ENCODE data around the gene EGLN2. TPM values are rescaled to one million over a fixed set of nuclear protein-coding genes. Genes with fewer than 3 reads are reported as not detected.
"Not testable (repeated sequence)": the region's sequence is repeated elsewhere in the genome, so short reads cannot be mapped to it uniquely, and the experiment has no call there.

Gene EGLN2
- total and polyA plus RNA-seq, 3 experiments from 2014 or later: 101 to 174 (median 103) TPM

DNA sequence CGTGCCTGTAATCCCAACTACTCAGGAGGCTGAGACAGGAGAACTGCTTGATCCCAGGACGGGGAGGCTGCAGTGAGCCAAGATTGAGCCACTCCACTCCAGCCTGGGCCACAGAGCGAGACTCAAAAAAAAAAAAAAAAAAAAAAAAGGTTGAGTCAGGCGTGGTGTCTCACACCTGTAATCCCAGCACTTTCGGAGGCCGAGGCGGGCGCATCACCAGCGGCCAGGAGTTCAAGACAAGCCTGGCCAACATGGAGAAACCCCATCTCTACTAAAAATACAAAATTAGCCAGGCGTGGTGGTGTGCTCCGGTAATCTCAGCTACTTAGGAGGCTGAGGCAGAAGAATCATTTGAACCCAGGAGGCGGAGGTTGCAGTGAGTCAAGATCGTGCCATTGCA lies 32.6 kb upstream of the EGLN2 start:
- peak overlapping the region in 2 of 8 donors; percentile 21 to 72 for H3K27ac Mint-ChIP-seq
- Histone ChIP-seq H3K4me1 (ENCODE audit: insufficient read depth, low read length) (peaks cover 33% of the 10 kb centered on the region), H3K36me3 (ENCODE audit: insufficient read depth, low read length) (peaks cover 47% of the 10 kb centered on the region)
- not testable (repeated sequence) for H3K4me3 Mint-ChIP-seq; H3K4me3 ChIP-seq (ENCODE audit: low read length); H3K27me3 Mint-ChIP-seq; H3K9me3 ChIP-seq (ENCODE audit: low read length); H3K9me3 Mint-ChIP-seq; H3K27me3 ChIP-seq (ENCODE audit: insufficient read depth, low read length, poor library complexity, severe bottlenecking); H3K27ac ChIP-seq (ENCODE audit: low read depth, low read length); DNase-seq
- CTCF ChIA-PET: interaction anchor here (1.0 to 1.6 kb wide), 3 partner anchors 12 to 53 kb away, joined by 3 to 5 read pairs (median 3); partner anchors contain the start of gene RAB4B
- H3K36me3 Mint-ChIP-seq: peaks cover 21 to 66% (median 29%) of the 10 kb centered on the region in 3 donors
- H3K4me1 Mint-ChIP-seq: peaks cover 45 to 61% (median 57%) of the 10 kb centered on the region in 3 donors
- POLR2A ChIA-PET: interaction anchor here (1.2 kb wide), 1 partner anchor 12 kb away, joined by 3 read pairs; the partner anchor contains the start of gene RAB4B

DNA sequence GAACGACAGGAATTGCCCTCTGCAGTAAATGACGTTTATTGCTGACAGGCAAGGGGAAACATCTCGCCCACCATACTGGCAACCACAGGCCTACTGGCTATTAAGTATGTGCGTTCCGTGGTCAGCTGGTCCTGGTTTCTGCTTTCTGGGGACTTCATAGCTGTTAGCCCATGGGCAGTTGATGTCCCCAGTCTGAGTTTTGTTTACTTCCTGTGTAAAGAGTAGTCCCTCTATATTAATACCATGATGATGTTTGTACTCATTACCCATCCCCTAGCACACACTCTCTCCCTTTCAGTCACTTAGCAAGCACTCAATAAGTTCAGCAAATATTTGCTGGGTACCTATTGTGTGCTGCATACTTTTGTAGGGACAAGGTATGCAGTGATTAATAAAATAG lies 30.1 kb upstream of the EGLN2 start:
- Mint-ChIP-seq H3K4me3 (no peak overlapping the region), H3K27me3 (no peaks in the 10 kb centered on the region), H3K4me1 (peaks cover 29 to 38% (median 35%) of the 10 kb centered on the region in 3 donors), H3K9me3 (no peaks in the 10 kb centered on the region), H3K36me3 (peaks cover 13 to 46% (median 21%) of the 10 kb centered on the region in 3 donors), H3K27ac (peak overlapping the region in 2 of 8 donors; percentile 19 to 75)
- H3K4me1 ChIP-seq (ENCODE audit: insufficient read depth, low read length): peaks cover 27% of the 10 kb centered on the region
- no peaks in the 10 kb centered on the region for H3K27me3 ChIP-seq (ENCODE audit: insufficient read depth, low read length, poor library complexity, severe bottlenecking)
- ChIA-PET POLR2A (no interaction called here), CTCF (interaction anchor here (1.2 kb wide), 1 partner anchor 10 kb away, joined by 3 read pairs; no protein-coding TSS in a partner anchor)
- peaks cover 23% of the 10 kb centered on the region for H3K36me3 ChIP-seq (ENCODE audit: insufficient read depth, low read length)
- no peak for DNase-seq
- peak overlapping the region; percentile 4 for H3K27ac ChIP-seq (ENCODE audit: low read depth, low read length)
- H3K9me3 ChIP-seq (ENCODE audit: low read length): no peaks in the 10 kb centered on the region
- H3K4me3 ChIP-seq (ENCODE audit: low read length): no peak overlapping the region

DNA sequence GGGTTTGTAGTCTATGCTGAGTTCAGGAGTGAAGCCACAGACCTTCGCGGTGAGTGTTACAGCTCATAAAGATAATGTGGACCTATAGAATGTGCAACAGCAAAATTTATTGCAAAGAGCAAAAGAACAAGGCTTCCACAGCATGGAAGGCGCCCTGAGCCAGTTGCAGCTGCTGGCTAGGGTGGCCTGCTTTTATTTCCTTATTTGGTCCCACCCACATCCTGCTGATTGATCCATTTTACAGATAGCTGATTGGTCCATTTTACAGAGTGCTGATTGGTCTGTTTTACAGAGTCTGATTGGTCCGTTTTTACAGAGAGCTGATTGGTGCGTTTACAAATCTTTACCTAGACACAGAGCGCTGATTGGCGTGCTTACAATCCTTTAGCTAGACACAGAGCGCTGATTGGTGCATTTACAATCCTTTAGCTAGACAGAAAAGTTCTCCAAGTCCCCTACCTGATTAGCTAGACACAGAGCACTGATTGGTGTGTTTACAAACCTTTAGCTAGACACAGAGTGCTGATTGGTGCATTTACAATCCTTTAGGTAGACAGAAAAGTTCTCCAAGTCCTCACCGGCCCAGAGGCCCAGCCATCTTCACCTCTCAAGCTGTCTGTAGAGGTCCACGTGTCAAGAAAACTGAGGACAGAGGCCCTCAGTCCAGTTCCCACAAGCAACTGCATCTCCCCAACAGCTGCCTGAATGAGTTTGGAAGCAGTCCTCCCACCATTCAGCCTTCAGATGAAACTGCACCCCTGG lies 27.7 kb upstream of the EGLN2 start:
- not testable (repeated sequence) for H3K4me1 ChIP-seq (ENCODE audit: insufficient read depth, low read length); H3K27me3 ChIP-seq (ENCODE audit: insufficient read depth, low read length, poor library complexity, severe bottlenecking); H3K27me3 Mint-ChIP-seq; H3K27ac ChIP-seq (ENCODE audit: low read depth, low read length); H3K9me3 Mint-ChIP-seq; H3K36me3 ChIP-seq (ENCODE audit: insufficient read depth, low read length); H3K4me3 ChIP-seq (ENCODE audit: low read length); H3K9me3 ChIP-seq (ENCODE audit: low read length)
- DNase-seq: peak in 2 of 5 donors; percentile 32 to 35
- Mint-ChIP-seq H3K27ac (peak overlapping the region in 6 of 8 donors; percentile 17 to 86 (median 48)), H3K4me1 (peaks cover 13 to 19% (median 13%) of the 10 kb centered on the region in 3 donors), H3K4me3 (peak overlapping the region in 2 of 7 donors; percentile 6 to 49), H3K36me3 (peaks cover 0 to 25% (median 8%) of the 10 kb centered on the region in 3 donors)
- ChIA-PET POLR2A (interaction anchor here (0.5 to 1.2 kb wide), 3 partner anchors 18 to 30 kb away, joined by 3 to 6 read pairs (median 4); partner anchors contain the start of genes ACTMAP and SNRPA), CTCF (interaction anchor here (0.9 to 1.8 kb wide), 2 partner anchors 11 to 34 kb away, joined by 3 to 6 read pairs; no protein-coding TSS in a partner anchor)

DNA sequence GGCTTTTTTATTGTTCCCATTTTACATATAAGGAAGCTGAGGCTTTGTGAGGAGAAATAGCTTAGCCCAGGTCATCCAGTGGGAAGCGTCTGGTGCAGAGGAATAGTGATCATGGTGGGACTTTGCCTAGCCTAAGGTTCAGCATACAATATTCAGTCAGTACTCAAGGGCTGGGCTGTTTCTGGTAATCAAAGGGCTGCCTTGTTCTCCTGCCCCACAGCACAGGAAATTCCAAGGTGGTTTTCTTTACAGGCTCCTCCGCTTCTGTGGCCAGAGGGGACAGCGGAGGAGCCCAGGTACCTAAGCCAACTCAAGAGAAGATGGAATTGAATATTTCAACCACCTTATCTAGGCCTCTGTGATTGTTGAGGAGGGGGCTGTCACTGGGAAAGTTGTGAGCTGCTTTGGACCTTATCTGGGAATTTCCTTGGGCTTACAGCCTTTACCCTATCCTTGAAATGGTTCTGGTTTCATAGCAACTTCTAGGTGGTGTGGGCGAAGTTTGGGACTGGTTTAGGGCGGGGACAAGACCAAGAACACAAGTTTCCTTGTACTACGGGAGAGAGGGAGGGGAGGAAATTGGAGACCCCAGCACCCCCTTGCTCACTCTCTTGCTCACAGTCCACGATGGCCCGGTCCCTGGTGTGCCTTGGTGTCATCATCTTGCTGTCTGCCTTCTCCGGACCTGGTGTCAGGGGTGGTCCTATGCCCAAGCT lies 23.9 kb upstream of the EGLN2 start, which contains the start of gene MIA:
MIA (plus strand) TSS at position 606 of the 716 bp plus-strand sequence; CDS start at position 628, 22 bp downstream.
- no peaks in the 10 kb centered on the region for H3K36me3 ChIP-seq (ENCODE audit: insufficient read depth, low read length)
- H3K4me3 ChIP-seq (ENCODE audit: low read length): no peak within 1 kb of the TSS
- H3K4me1 ChIP-seq (ENCODE audit: insufficient read depth, low read length): peaks cover 32% of the 10 kb centered on the region
- Mint-ChIP-seq H3K36me3 (peaks cover 0 to 27% (median 8%) of the 10 kb centered on the region in 3 donors), H3K4me1 (peaks cover 34 to 43% (median 39%) of the 10 kb centered on the region in 3 donors), H3K9me3 (no peaks in the 10 kb centered on the region), H3K27me3 (no peaks in the 10 kb centered on the region), H3K4me3 (peak within 1 kb of the TSS in 3 of 7 donors; percentile 30 to 44 (median 36)), H3K27ac (peak within 1 kb of the TSS in 7 of 8 donors; percentile 8 to 98 (median 72))
- POLR2A ChIA-PET: no interaction called here
- CTCF ChIA-PET: interaction anchor here (0.8 to 3.6 kb wide), 2 partner anchors 12 to 44 kb away, joined by 3 to 28 read pairs; no protein-coding TSS in a partner anchor
- H3K9me3 ChIP-seq (ENCODE audit: low read length): no peaks in the 10 kb centered on the region
- H3K27me3 ChIP-seq (ENCODE audit: insufficient read depth, low read length, poor library complexity, severe bottlenecking): no peaks in the 10 kb centered on the region
- peak within 1 kb of the TSS; percentile 95 for H3K27ac ChIP-seq (ENCODE audit: low read depth, low read length)
- DNase-seq: no peak

DNA sequence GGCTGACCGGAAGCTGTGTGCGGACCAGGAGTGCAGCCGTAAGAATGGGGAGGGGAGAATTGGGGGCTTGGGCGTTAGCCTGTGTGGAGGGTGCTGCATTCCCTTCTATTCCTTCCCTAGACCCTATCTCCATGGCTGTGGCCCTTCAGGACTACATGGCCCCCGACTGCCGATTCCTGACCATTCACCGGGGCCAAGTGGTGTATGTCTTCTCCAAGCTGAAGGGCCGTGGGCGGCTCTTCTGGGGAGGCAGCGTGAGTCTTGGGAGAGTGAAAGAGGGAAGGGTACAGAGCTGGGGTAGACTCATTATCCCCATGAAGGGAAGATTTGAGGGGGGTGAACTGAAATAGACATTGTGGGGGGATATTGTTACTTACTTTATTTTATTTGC lies 23.4 kb upstream of the EGLN2 start:
- DNase-seq: no peak
- Mint-ChIP-seq H3K27ac (peak overlapping the region in 5 of 8 donors; percentile 8 to 72 (median 29)), H3K9me3 (no peaks in the 10 kb centered on the region), H3K4me1 (peaks cover 36 to 45% (median 36%) of the 10 kb centered on the region in 3 donors), H3K36me3 (peaks cover 0 to 29% (median 8%) of the 10 kb centered on the region in 3 donors), H3K4me3 (peak overlapping the region in 1 of 7 donors; percentile 36), H3K27me3 (peaks cover 0 to 1% of the 10 kb centered on the region in 2 donors)
- H3K27ac ChIP-seq (ENCODE audit: low read depth, low read length): no peak overlapping the region
- H3K9me3 ChIP-seq (ENCODE audit: low read length): no peaks in the 10 kb centered on the region
- H3K36me3 ChIP-seq (ENCODE audit: insufficient read depth, low read length): no peaks in the 10 kb centered on the region
- H3K4me1 ChIP-seq (ENCODE audit: insufficient read depth, low read length): peaks cover 36% of the 10 kb centered on the region
- H3K4me3 ChIP-seq (ENCODE audit: low read length): no peak overlapping the region
- POLR2A ChIA-PET: interaction anchor here (4.1 kb wide), 1 partner anchor 22 kb away, joined by 110 read pairs; the partner anchor contains the start of genes ACTMAP and SNRPA
- H3K27me3 ChIP-seq (ENCODE audit: insufficient read depth, low read length, poor library complexity, severe bottlenecking): no peaks in the 10 kb centered on the region
- CTCF ChIA-PET: interaction anchor here (0.8 to 3.6 kb wide), 2 partner anchors 12 to 44 kb away, joined by 3 to 28 read pairs; no protein-coding TSS in a partner anchor

DNA sequence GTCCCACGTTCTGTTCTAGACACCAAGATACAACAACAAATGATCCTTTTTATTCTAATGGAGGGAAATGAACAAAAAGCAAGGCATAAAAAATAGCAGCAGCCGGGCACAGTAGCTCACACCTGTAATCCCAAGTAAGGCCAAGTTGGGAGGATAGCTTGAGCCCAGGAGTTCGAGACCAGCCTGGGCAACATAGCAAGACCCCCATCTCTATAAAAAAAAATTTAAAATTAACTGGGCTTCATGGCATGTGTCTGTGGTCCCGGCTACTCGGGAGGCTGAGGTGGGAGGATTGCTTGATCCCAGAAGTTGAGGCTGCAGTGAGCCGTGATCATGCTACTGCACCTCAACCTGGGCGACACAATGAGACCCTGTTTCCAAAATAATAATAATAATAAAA lies 22.6 kb upstream of the EGLN2 start:
- Mint-ChIP-seq H3K4me3 (peak overlapping the region in 4 of 7 donors; percentile 30 to 92 (median 68)), H3K27me3 (peaks cover 0 to 1% of the 10 kb centered on the region in 2 donors), H3K27ac (peak overlapping the region in 5 of 8 donors; percentile 52 to 99 (median 98)), H3K4me1 (peaks cover 31 to 42% (median 31%) of the 10 kb centered on the region in 3 donors), H3K36me3 (peaks cover 0 to 27% (median 5%) of the 10 kb centered on the region in 3 donors), H3K9me3 (no peaks in the 10 kb centered on the region)
- no peak overlapping the region for H3K4me3 ChIP-seq (ENCODE audit: low read length)
- POLR2A ChIA-PET: interaction anchor here (2.9 to 4.1 kb wide), 2 partner anchors 23 kb away, joined by 72 to 110 read pairs; partner anchors contain the start of genes ACTMAP, EGLN2 and SNRPA
- no peaks in the 10 kb centered on the region for H3K9me3 ChIP-seq (ENCODE audit: low read length)
- H3K36me3 ChIP-seq (ENCODE audit: insufficient read depth, low read length): no peaks in the 10 kb centered on the region
- H3K27ac ChIP-seq (ENCODE audit: low read depth, low read length): peak overlapping the region; percentile 95
- H3K4me1 ChIP-seq (ENCODE audit: insufficient read depth, low read length): peaks cover 31% of the 10 kb centered on the region
- CTCF ChIA-PET: interaction anchor here (3.1 to 3.9 kb wide), 3 partner anchors 23 to 43 kb away, joined by 18 to 38 read pairs (median 28); no protein-coding TSS in a partner anchor
- H3K27me3 ChIP-seq (ENCODE audit: insufficient read depth, low read length, poor library complexity, severe bottlenecking): no peaks in the 10 kb centered on the region
- DNase-seq: no peak

DNA sequence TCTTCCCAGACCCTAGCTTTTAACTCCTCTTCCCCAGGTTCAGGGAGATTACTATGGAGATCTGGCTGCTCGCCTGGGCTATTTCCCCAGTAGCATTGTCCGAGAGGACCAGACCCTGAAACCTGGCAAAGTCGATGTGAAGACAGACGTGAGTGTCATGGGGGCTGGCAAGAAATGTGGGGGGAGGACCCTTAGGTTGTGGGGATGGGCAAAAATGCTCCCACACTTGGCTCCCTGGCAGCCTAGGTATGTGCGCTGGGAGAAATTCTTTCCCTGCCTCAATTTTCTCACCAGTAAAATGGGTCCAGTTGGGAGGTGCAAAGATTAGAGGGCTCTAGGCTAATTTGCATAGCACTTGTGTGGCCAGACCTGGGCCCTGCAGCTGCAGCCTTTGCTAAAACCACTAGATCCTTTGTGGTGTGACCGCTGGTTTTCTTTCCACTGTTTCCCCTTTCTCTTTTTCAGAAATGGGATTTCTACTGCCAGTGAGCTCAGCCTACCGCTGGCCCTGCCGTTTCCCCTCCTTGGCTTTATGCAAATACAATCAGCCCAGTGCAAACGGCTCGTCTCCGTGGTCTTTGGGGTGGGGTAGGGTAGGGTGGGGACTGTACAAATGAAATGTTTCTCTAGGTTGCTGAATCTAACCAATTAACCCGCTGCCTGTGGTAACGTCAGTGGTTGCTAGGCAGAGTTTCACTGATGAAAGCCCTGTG lies 21.9 kb upstream of the EGLN2 start:
- Histone ChIP-seq H3K27me3 (ENCODE audit: insufficient read depth, low read length, poor library complexity, severe bottlenecking) (no peaks in the 10 kb centered on the region), H3K4me3 (ENCODE audit: low read length) (peak overlapping the region; percentile 98), H3K27ac (ENCODE audit: low read depth, low read length) (peak overlapping the region; percentile 95), H3K9me3 (ENCODE audit: low read length) (no peaks in the 10 kb centered on the region), H3K36me3 (ENCODE audit: insufficient read depth, low read length) (no peaks in the 10 kb centered on the region), H3K4me1 (ENCODE audit: insufficient read depth, low read length) (peaks cover 31% of the 10 kb centered on the region)
- CTCF ChIA-PET: interaction anchor here (1.0 to 3.9 kb wide), 10 partner anchors 11 to 42 kb away, joined by 4 to 38 read pairs (median 12); partner anchors contain the start of genes ACTMAP, EGLN2 and SNRPA
- peak overlapping the region; percentile 88 to 98 (median 92) for H3K4me3 Mint-ChIP-seq
- H3K4me1 Mint-ChIP-seq: peaks cover 31 to 45% (median 34%) of the 10 kb centered on the region in 3 donors
- POLR2A ChIA-PET: interaction anchor here (0.6 to 4.1 kb wide), 14 partner anchors 9 to 487 kb away, joined by 3 to 110 read pairs (median 7); partner anchors contain the start of genes ACTMAP, COQ8B, EGLN2 and HNRNPUL1
- DNase-seq: peak; percentile 78 to 94 (median 87)
- peaks cover 0 to 1% of the 10 kb centered on the region in 2 donors for H3K27me3 Mint-ChIP-seq
- H3K27ac Mint-ChIP-seq: peak overlapping the region; percentile 95 to 99 (median 98)
- peaks cover 0 to 28% (median 5%) of the 10 kb centered on the region in 3 donors for H3K36me3 Mint-ChIP-seq
- H3K9me3 Mint-ChIP-seq: no peaks in the 10 kb centered on the region

Measured in CD8-positive, alpha-beta memory T cell (primary cell).